GM23248 (cell line): ENCODE results near the gene SLC12A7. TPM values are rescaled to one million over a fixed set of nuclear protein-coding genes. Genes with fewer than 3 reads are reported as not detected.

Experiments used
- DNase-seq: peaks from one replicate; pipeline ENCODE4 v3.0.0-alpha.2; 2015
- H2AFZ ChIP-seq: fragments of 200-600 bp; sonication (generic); 2 replicates; pipeline ENCODE4 v1.6.1; 2016; ENCODE audit warnings: antibody characterized with exemption
- H3F3A ChIP-seq: fragments of 200-600 bp; sonication (generic); 2 replicates; pipeline ENCODE4 v1.6.1; 2016; ENCODE audit warnings: mild to moderate bottlenecking, antibody characterized with exemption, mixed run types; ENCODE audit not compliant: insufficient read depth
- H3K27ac ChIP-seq: fragments of 200-600 bp; sonication (generic); 2 replicates; pipeline ENCODE4 v1.5.1; 2016; ENCODE audit warnings: mild to moderate bottlenecking
- H3K27me3 ChIP-seq: fragments of 200-600 bp; sonication (generic); replicated peaks from 2 replicates; pipeline ENCODE4 v1.6.1; 2016; ENCODE audit warnings: mild to moderate bottlenecking; ENCODE audit not compliant: insufficient read depth
- H3K36me3 ChIP-seq: fragments of 200-600 bp; sonication (generic); 2 replicates; pipeline ENCODE4 v1.6.1; 2016; ENCODE audit warnings: low read depth, mild to moderate bottlenecking
- H3K4me1 ChIP-seq: fragments of 200-600 bp; sonication (generic); 2 replicates; pipeline ENCODE4 v1.6.1; 2016; ENCODE audit warnings: mild to moderate bottlenecking; ENCODE audit not compliant: insufficient read depth
- H3K4me2 ChIP-seq: fragments of 200-600 bp; sonication (generic); one replicate; pipeline ENCODE4 v1.6.1; 2016; ENCODE audit warnings: mild to moderate bottlenecking; ENCODE audit not compliant: unreplicated experiment
- H3K4me3 ChIP-seq: fragments of 200-600 bp; sonication (generic); 2 replicates; pipeline ENCODE4 v1.5.1; 2016; ENCODE audit warnings: mild to moderate bottlenecking
- H3K79me2 ChIP-seq: fragments of 200-600 bp; sonication (generic); 2 replicates; pipeline ENCODE4 v1.6.1; 2016; ENCODE audit warnings: mild to moderate bottlenecking; ENCODE audit not compliant: insufficient read depth
- H3K9ac ChIP-seq: fragments of 200-600 bp; sonication (generic); 2 replicates; pipeline ENCODE4 v1.6.1; 2016; ENCODE audit warnings: mild to moderate bottlenecking
- H3K9me2 ChIP-seq: fragments of 200-600 bp; sonication (generic); 2 replicates; pipeline ENCODE4 v1.6.1; 2016; ENCODE audit warnings: mixed run types, mild to moderate bottlenecking, moderate library complexity; ENCODE audit not compliant: insufficient read depth
- H3K9me3 ChIP-seq: fragments of 200-600 bp; sonication (generic); one replicate; pipeline ENCODE4 v1.6.1; 2017; ENCODE audit warnings: low read depth
- H4K20me1 ChIP-seq: fragments of 200-600 bp; sonication (generic); 2 replicates; pipeline ENCODE4 v1.6.0; 2016; ENCODE audit not compliant: insufficient read depth
- EZH2 ChIP-seq: fragments of 200-600 bp; sonication (generic); IDR thresholded peaks from 2 replicates; pipeline ENCODE4 v1.6.1; 2018; ENCODE audit warnings: antibody characterized with exemption, mild to moderate bottlenecking; ENCODE audit not compliant: insufficient read depth, poor library complexity, severe bottlenecking
- EZH2phosphoT487 ChIP-seq: fragments of 200-600 bp; sonication (generic); IDR thresholded peaks from 2 replicates; pipeline ENCODE4 v1.6.1; 2018; ENCODE audit warnings: antibody characterized with exemption, moderate library complexity, mild to moderate bottlenecking, low read depth; ENCODE audit not compliant: insufficient read depth
- WGBS, 2 experiments: methylation state at CpG; one replicate each; pipeline ENCODE4 v1.1.6; 2015 to 2017; ENCODE audit warnings: low lambda C conversion rate in 2 of 2, low coverage in 1 of 2; ENCODE audit errors: missing lambda C conversion rate in 2 of 2; 5-methylcytosine and 5-hydroxymethylcytosine counted together
- in situ Hi-C: fragments of 300-500 bp; cut with MboI; formaldehyde crosslinking; loops from 2 replicates; pipeline ENCODE4 v1.15.0; 2020
- polyA plus RNA-seq: library from polyadenylated mRNA; unstranded; fragments of >200 nt; fragmentation: Nextera tagmentation; extraction: Ambion mirVana; gene quantifications from 2 replicates; pipeline ENCODE4 v1.2.1, GENCODE V29; 2016
- total RNA-seq: library from RNA; depleted of rRNA; stranded (reverse); fragments of >200 nt; shearing (Covaris generic); gene quantifications from 2 replicates; pipeline ENCODE4 v1.2.3, GENCODE V29; 2014

The SLC12A7 gene
- total and polyA plus RNA-seq, 2 experiments from 2014 or later, result 0.75 to 1.9 TPM

- no peak overlapping the region for H3K9ac ChIP-seq
- no peak for DNase-seq
- no peak overlapping the region for H3K4me2 ChIP-seq
- no peaks in the 10 kb centered on the region for H3K9me3 ChIP-seq
- WGBS, 2 experiments, result 56 to 58% methylated on average over 19 of the region's 19 CpGs
- no peaks in the 10 kb centered on the region for H4K20me1 ChIP-seq
- H3K36me3 ChIP-seq, result no peaks in the 10 kb centered on the region
- H3K4me1 ChIP-seq, result no peaks in the 10 kb centered on the region
- H3K79me2 ChIP-seq, result no peaks in the 10 kb centered on the region
- H3F3A ChIP-seq, result no peaks in the 10 kb centered on the region
- in situ Hi-C loops, result no loop called here
- no peaks in the 10 kb centered on the region for H3K9me2 ChIP-seq
- H2AFZ ChIP-seq, result no peak overlapping the region
- H3K27me3 ChIP-seq, result no peaks in the 10 kb centered on the region
- TF ChIP-seq EZH2 (no peak), EZH2phosphoT487 (no peak)
- no peak overlapping the region for H3K27ac ChIP-seq
- no peak overlapping the region for H3K4me3 ChIP-seq
Observed at GRCh38 chr5:1105350-1106265, 6.3 kb downstream of the SLC12A7 start.

- no peaks in the 10 kb centered on the region for H3K9me3 ChIP-seq
- WGBS, 2 experiments, result 60 to 63% methylated on average over 24 to 26 of the region's 27 CpGs
- no peaks in the 10 kb centered on the region for H3K79me2 ChIP-seq
- no peak overlapping the region for H3K9ac ChIP-seq
- no peak overlapping the region for H3K4me3 ChIP-seq
- H2AFZ ChIP-seq, result no peak overlapping the region
- H3K36me3 ChIP-seq, result no peaks in the 10 kb centered on the region
- H3K4me1 ChIP-seq, result no peaks in the 10 kb centered on the region
- in situ Hi-C loops, result no loop called here
- H3K27ac ChIP-seq, result no peak overlapping the region
- no peak for DNase-seq
- no peaks in the 10 kb centered on the region for H3K27me3 ChIP-seq
- H3K4me2 ChIP-seq, result no peak overlapping the region
- no peaks in the 10 kb centered on the region for H3K9me2 ChIP-seq
- no peak for TF ChIP-seq EZH2
- TF ChIP-seq EZH2phosphoT487, result no peak
- H3F3A ChIP-seq, result no peaks in the 10 kb centered on the region
- H4K20me1 ChIP-seq, result no peaks in the 10 kb centered on the region
Observed at GRCh38 chr5:1104327-1105006, 7.4 kb downstream of the SLC12A7 start.

GRCh38 chr5:1103505-1104326, 8.1 kb downstream of the SLC12A7 start:
- Histone ChIP-seq H3K36me3 (no peaks in the 10 kb centered on the region), H3K4me1 (no peaks in the 10 kb centered on the region), H3K9me2 (no peaks in the 10 kb centered on the region), H3K79me2 (no peaks in the 10 kb centered on the region), H2AFZ (no peak overlapping the region), H4K20me1 (no peaks in the 10 kb centered on the region), H3K9ac (no peak overlapping the region), H3K27me3 (no peaks in the 10 kb centered on the region), H3F3A (no peaks in the 10 kb centered on the region), H3K4me2 (no peak overlapping the region), H3K4me3 (no peak overlapping the region), H3K27ac (no peak overlapping the region), H3K9me3 (no peaks in the 10 kb centered on the region)
- peak; percentile 19 for DNase-seq
- in situ Hi-C loops, result no loop called here
- TF ChIP-seq EZH2phosphoT487, result no peak
- no peak for TF ChIP-seq EZH2
- WGBS, 2 experiments, result 39 to 41% methylated on average over 33 of the region's 33 CpGs

- Histone ChIP-seq H3K27ac (no peak overlapping the region), H3K9ac (no peak overlapping the region), H3F3A (no peaks in the 10 kb centered on the region), H4K20me1 (no peaks in the 10 kb centered on the region), H2AFZ (no peak overlapping the region), H3K4me2 (no peak overlapping the region), H3K79me2 (no peaks in the 10 kb centered on the region), H3K9me2 (no peaks in the 10 kb centered on the region), H3K9me3 (no peaks in the 10 kb centered on the region), H3K4me3 (no peak overlapping the region), H3K27me3 (no peaks in the 10 kb centered on the region), H3K4me1 (no peaks in the 10 kb centered on the region), H3K36me3 (no peaks in the 10 kb centered on the region)
- no peak for TF ChIP-seq EZH2phosphoT487
- TF ChIP-seq EZH2, result no peak
- 72 to 73% methylated on average over 11 of the region's 11 CpGs for WGBS, 2 experiments
- DNase-seq, result no peak
- in situ Hi-C loops, result no loop called here
Observed at GRCh38 chr5:1103093-1103492, 8.8 kb downstream of the SLC12A7 start.
